ACHN (cell line): Measurements from ENCODE around the gene KCNQ1.

Experiments
- DNase-seq: peaks from one replicate; pipeline ENCODE4 v3.0.0-alpha.2; 2015
- in situ Hi-C: cut with HindIII; loops from 2 replicates; pipeline ENCODE4 v1.10.0; 2017; ENCODE audit warnings: low sequenced_read_pairs, low pct_ligation_motif_present, low pct_unique_long_range_greater_than_20kb

The KCNQ1 gene

GRCh38 chr11:2553886-2554285 lies 109.1 kb downstream of the KCNQ1 start:
- no peak for DNase-seq
- in situ Hi-C loops = no loop called here

GRCh38 chr11:2554338-2555207 lies 109.8 kb downstream of the KCNQ1 start:
- DNase-seq = no peak
- in situ Hi-C loops = no loop called here

- in situ Hi-C loops = no loop called here
Measured at GRCh38 chr11:2555336-2555735, 110.5 kb downstream of the KCNQ1 start.

GRCh38 chr11:2555891-2556290 lies 111.1 kb downstream of the KCNQ1 start:
- no peak for DNase-seq
- in situ Hi-C loops = no loop called here

More at GRCh38 chr11:2555336-2555735, 110.5 kb downstream of the KCNQ1 start:
- no peak for DNase-seq

- DNase-seq = no peak
- in situ Hi-C loops = no loop called here
Measured at GRCh38 chr11:2557381-2557780, 112.6 kb downstream of the KCNQ1 start.

DNA sequence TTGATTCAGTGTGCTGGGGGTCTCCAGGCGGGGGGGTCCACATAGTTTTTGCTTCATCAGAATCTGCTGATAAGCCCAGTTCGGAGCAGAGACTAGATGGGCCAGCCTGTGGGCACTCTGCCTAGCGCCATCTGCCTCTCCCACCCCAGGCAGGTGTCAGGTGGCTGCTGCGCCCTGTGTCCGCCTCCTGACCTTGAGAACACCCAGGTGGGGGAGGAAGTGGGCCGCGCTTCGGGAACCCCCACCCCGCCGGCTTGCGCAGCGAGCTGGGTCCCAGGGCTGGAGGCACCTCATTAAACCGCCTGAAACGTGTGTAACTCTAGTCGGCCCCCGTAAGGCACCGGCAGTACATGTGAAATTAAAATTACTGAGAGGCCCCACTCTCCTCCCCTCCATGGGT lies 113.6 kb downstream of the KCNQ1 start:
- in situ Hi-C loops = no loop called here
- DNase-seq = no peak

GRCh38 chr11:2558861-2559526 lies 114.2 kb downstream of the KCNQ1 start:
- in situ Hi-C loops = no loop called here
- no peak for DNase-seq

- DNase-seq = no peak
- in situ Hi-C loops = no loop called here
Measured at GRCh38 chr11:2559527-2560311, 114.9 kb downstream of the KCNQ1 start.

DNA sequence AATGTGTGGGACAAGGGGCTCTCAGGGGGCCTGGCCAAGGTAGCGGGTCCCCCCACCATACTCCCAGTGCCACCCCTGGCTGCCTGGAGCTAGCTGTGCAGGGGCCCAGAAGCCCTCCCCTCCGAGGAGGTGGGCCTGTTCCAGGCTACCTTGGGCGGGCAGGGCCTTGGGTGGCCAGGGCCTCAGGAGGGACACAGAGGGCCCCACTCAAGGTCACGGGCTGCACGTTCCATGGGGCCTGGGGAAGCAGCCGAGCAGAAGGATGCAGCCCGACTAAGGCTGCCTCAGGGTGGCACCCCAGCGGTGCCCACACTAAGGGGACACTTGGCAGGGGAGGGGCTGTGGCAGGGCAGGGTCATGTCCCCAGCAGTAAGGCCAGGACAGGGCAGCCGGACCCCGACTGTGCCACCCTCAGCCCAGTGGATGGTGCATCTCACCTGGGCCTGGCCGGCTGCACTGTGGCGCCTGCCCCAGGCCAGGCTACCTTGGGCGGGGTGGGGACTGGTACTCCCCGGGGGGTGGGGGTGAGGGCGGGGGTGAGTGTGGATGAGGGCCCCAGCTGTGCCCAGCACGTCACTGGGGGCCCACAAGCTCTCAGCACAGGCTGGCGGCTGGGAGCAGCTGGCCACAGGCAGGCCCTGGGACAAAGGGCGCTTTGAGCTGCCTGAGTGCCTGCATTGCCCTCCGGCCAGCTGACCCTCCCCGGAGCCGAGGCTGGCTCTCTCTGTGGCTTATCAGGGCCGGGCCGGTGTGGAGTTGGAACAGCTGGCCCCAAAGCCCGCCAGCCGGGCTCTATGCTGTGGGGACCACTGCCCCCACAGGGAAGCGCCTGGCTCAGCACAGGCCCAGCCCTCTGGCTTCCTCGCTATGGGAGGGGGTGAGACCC lies 117.1 kb downstream of the KCNQ1 start:
- no peak for DNase-seq
- in situ Hi-C loops = no loop called here

- DNase-seq = no peak
Measured at GRCh38 chr11:2562890-2563212, 118.0 kb downstream of the KCNQ1 start.

GRCh38 chr11:2563213-2564007 lies 118.6 kb downstream of the KCNQ1 start:
- in situ Hi-C loops = no loop called here
- DNase-seq = no peak

More at GRCh38 chr11:2562890-2563212, 118.0 kb downstream of the KCNQ1 start:
- in situ Hi-C loops = no loop called here

- in situ Hi-C loops = no loop called here
- no peak for DNase-seq
Measured at GRCh38 chr11:2564008-2564530, 119.3 kb downstream of the KCNQ1 start.

GRCh38 chr11:2564588-2565425 lies 120.0 kb downstream of the KCNQ1 start:
- in situ Hi-C loops = no loop called here
- no peak for DNase-seq

DNA sequence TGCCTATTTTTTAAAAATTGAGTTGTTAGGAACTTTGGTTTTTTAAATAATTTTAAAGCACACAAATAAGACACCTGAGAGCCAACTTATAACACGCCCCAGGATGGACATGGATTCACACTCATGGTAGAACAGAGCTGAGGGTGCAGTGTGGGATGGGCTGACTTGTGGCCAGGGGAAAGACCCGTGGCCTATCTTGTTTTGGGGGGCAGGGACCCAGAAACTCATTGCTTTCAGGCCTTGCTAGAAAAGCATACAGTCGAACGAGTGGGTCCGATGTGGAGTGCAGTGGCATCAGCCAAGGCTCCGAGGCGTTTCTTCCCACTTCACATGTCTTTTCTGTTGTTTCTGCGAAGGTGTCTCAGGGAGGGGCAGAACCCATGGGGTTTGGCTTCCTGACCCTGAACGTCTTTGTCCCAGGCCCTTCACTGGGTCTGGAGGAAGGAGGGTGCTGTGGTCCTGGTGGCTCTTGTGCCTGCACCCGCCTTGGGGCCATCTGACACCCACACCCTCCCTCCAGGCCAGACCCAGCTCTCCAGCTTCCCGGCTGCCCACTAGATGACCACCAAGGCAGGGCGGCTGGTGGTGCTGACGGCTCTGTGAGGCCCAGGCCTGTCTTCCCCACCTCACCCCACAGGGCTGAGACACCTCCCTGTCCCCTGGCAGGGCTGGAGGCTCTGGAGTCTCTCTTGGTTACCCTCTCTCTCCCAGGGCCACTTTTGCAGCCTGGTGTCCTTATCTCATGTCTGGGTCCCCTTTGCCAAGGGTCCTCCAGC lies 120.8 kb downstream of the KCNQ1 start:
- DNase-seq = no peak
- in situ Hi-C loops = no loop called here

GRCh38 chr11:2566223-2567025 lies 121.6 kb downstream of the KCNQ1 start:
- no peak for DNase-seq
- in situ Hi-C loops = no loop called here
